Sigmoid colon (tissue), 7 donors: Measurements from ENCODE around the gene ADGRE2. TPM values are rescaled to one million over a fixed set of nuclear protein-coding genes. Genes with fewer than 3 reads are reported as not detected.

Source experiments
- DNase-seq: peaks from one replicate; pipeline ENCODE4 v3.0.0-alpha.2; 2019
- H3K27ac ChIP-seq, 4 donors: fragments of 200-600 bp; sonication (generic); one replicate each; pipeline ENCODE4 v1.5.1; 2016 to 2019; ENCODE audit warnings: mild to moderate bottlenecking in 1 of 4
- H3K27me3 ChIP-seq, 3 donors: fragments of 200-600 bp; sonication (generic); one replicate each; pipeline ENCODE4 v1.5.1; 2019; ENCODE audit warnings: mild to moderate bottlenecking in 1 of 3
- H3K36me3 ChIP-seq, 4 donors: fragments of 200-600 bp; sonication (generic); one replicate each; pipeline ENCODE4 v1.5.1; 2016 to 2019
- H3K4me1 ChIP-seq, 4 donors: fragments of 200-600 bp; sonication (generic); one replicate each; pipeline ENCODE4 v1.5.1; 2017 to 2019
- H3K4me3 ChIP-seq, 4 donors: fragments of 200-600 bp; sonication (generic); one replicate each; pipeline ENCODE4 v1.5.1; 2017 to 2019; ENCODE audit warnings: mild to moderate bottlenecking in 2 of 4, moderate library complexity in 1 of 4
- H3K9me3 ChIP-seq, 4 donors: fragments of 200-600 bp in 3 of 4; sonication (generic) in 3 of 4; one replicate each; pipeline versions ENCODE4 v1.5.1 to v1.6.1; 2013 to 2019
- CTCF ChIP-seq, 4 experiments: fragments of 450-650 bp in 3 of 4; fragments of 200-600 bp in 1 of 4; IDR thresholded peaks; one replicate each; pipeline ENCODE4 v1.5.1; 2016 to 2019; ENCODE audit warnings: antibody characterized with exemption in 4 of 4, mild to moderate bottlenecking in 3 of 4, moderate library complexity in 2 of 4
- EP300 ChIP-seq, 4 donors: sonication (generic); formaldehyde crosslinking; IDR thresholded peaks; one replicate each; pipeline ENCODE4 v1.6.1; 2017; ENCODE audit warnings: antibody characterized with exemption in 4 of 4
- POLR2A ChIP-seq, 2 donors: fragments of 450-650 bp; IDR thresholded peaks; one replicate each; pipeline ENCODE4 v1.6.1; 2016; ENCODE audit warnings: antibody characterized with exemption in 2 of 2, mild to moderate bottlenecking in 2 of 2, moderate library complexity in 2 of 2
- POLR2AphosphoS5 ChIP-seq, 4 donors: sonication (generic); formaldehyde crosslinking; IDR thresholded peaks; one replicate each; pipeline ENCODE4 v1.6.1; 2017; ENCODE audit warnings: antibody characterized with exemption in 4 of 4
- WGBS, 2 donors: extraction: QIAGEN DNeasy Blood & Tissue Kit; methylation state at CpG; one replicate each; pipeline ENCODE4 v1.1.7; 2013; 5-methylcytosine and 5-hydroxymethylcytosine counted together
- intact Hi-C: fragments of 100-400 bp; cut with DNase I; formaldehyde crosslinking; loops from one replicate; pipeline ENCODE4 v1.15.1; 2023
- polyA plus RNA-seq, 3 donors: library from polyadenylated mRNA; stranded (reverse); fragments of 200-250 nt; gene quantifications; one replicate each; pipeline ENCODE4 v1.2.3, GENCODE V29; 2013
- total RNA-seq, 4 donors: library from RNA; depleted of rRNA; stranded (reverse); fragments of >200 nt; gene quantifications; one replicate each; pipeline ENCODE4 v1.1.0, GENCODE V29; 2016
- donor health status: healthy with polysubstance abuse.
- donor health status: Bipolar disorder and iron deficiency.
- donor health status: healthy.

ADGRE2 gene
- total and polyA plus RNA-seq, 7 donors, result 0.49 to 3.6 (median 1.8) TPM

- peaks cover 47 to 100% (median 79%) of the 10 kb centered on the region in 4 donors for H3K36me3 ChIP-seq
- WGBS, 2 donors, result 98% methylated on average over 3 of the region's 3 CpGs
- DNase-seq, result no peak
- no peaks in the 10 kb centered on the region for H3K27me3 ChIP-seq
- H3K9me3 ChIP-seq, result peaks cover 51 to 84% (median 68%) of the 10 kb centered on the region in 4 donors
- no peak overlapping the region for H3K27ac ChIP-seq
- H3K4me3 ChIP-seq, result no peak overlapping the region
- no peaks in the 10 kb centered on the region for H3K4me1 ChIP-seq
- TF ChIP-seq POLR2AphosphoS5 (IDR thresholded peaks at IDR 0.05) (no peak), CTCF (IDR thresholded peaks at IDR 0.05) (no peak), EP300 (IDR thresholded peaks at IDR 0.05) (no peak), POLR2A (IDR thresholded peaks at IDR 0.05) (no peak)
- intact Hi-C loops, result no loop called here
Observed at GRCh38 chr19:14719162-14719561, 59.2 kb downstream of the ADGRE2 start.

- Histone ChIP-seq H3K27me3 (no peaks in the 10 kb centered on the region), H3K4me1 (no peaks in the 10 kb centered on the region), H3K9me3 (peaks cover 46 to 83% (median 65%) of the 10 kb centered on the region in 4 donors), H3K36me3 (peaks cover 48 to 100% (median 82%) of the 10 kb centered on the region in 4 donors), H3K4me3 (no peak overlapping the region), H3K27ac (no peak overlapping the region)
- no peak for DNase-seq
- WGBS, 2 donors, result 93 to 97% methylated on average over 18 of the region's 18 CpGs
- intact Hi-C loops, result no loop called here
- TF ChIP-seq POLR2AphosphoS5 (IDR thresholded peaks at IDR 0.05) (no peak), EP300 (IDR thresholded peaks at IDR 0.05) (no peak), POLR2A (IDR thresholded peaks at IDR 0.05) (no peak), CTCF (IDR thresholded peaks at IDR 0.05) (no peak)
Observed at GRCh38 chr19:14718522-14719116, 59.7 kb downstream of the ADGRE2 start.

- WGBS, 2 donors, result 97% methylated on average over 4 of the region's 4 CpGs
- Histone ChIP-seq H3K4me1 (no peaks in the 10 kb centered on the region), H3K36me3 (peaks cover 61 to 100% (median 91%) of the 10 kb centered on the region in 4 donors), H3K9me3 (peaks cover 43 to 66% (median 53%) of the 10 kb centered on the region in 4 donors), H3K27ac (no peak overlapping the region), H3K27me3 (no peaks in the 10 kb centered on the region), H3K4me3 (no peak overlapping the region)
- intact Hi-C loops, result no loop called here
- DNase-seq, result no peak
- TF ChIP-seq POLR2A (IDR thresholded peaks at IDR 0.05) (no peak), EP300 (IDR thresholded peaks at IDR 0.05) (no peak), CTCF (IDR thresholded peaks at IDR 0.05) (no peak), POLR2AphosphoS5 (IDR thresholded peaks at IDR 0.05) (no peak)
Observed at GRCh38 chr19:14715841-14716240, 62.5 kb downstream of the ADGRE2 start.

- WGBS, 2 donors, result 94 to 95% methylated on average over 6 of the region's 6 CpGs
- TF ChIP-seq EP300 (IDR thresholded peaks at IDR 0.05) (no peak), POLR2AphosphoS5 (IDR thresholded peaks at IDR 0.05) (no peak), CTCF (IDR thresholded peaks at IDR 0.05) (no peak), POLR2A (IDR thresholded peaks at IDR 0.05) (no peak)
- H3K36me3 ChIP-seq, result peaks cover 66 to 96% (median 89%) of the 10 kb centered on the region in 4 donors
- H3K4me3 ChIP-seq, result no peak overlapping the region
- no peaks in the 10 kb centered on the region for H3K9me3 ChIP-seq
- H3K27ac ChIP-seq, result no peak overlapping the region
- intact Hi-C loops, result no loop called here
- no peak for DNase-seq
- no peaks in the 10 kb centered on the region for H3K27me3 ChIP-seq
- no peaks in the 10 kb centered on the region for H3K4me1 ChIP-seq
Observed at GRCh38 chr19:14704450-14704849, 73.9 kb downstream of the ADGRE2 start.

- no peak for DNase-seq
- Histone ChIP-seq H3K4me1 (no peaks in the 10 kb centered on the region), H3K27me3 (no peaks in the 10 kb centered on the region), H3K9me3 (no peaks in the 10 kb centered on the region), H3K4me3 (no peak overlapping the region), H3K36me3 (peaks cover 66 to 96% (median 88%) of the 10 kb centered on the region in 4 donors), H3K27ac (no peak overlapping the region)
- WGBS, 2 donors, result 89 to 95% methylated on average over 6 of the region's 6 CpGs
- TF ChIP-seq CTCF (IDR thresholded peaks at IDR 0.05) (no peak), POLR2AphosphoS5 (IDR thresholded peaks at IDR 0.05) (no peak), EP300 (IDR thresholded peaks at IDR 0.05) (no peak), POLR2A (IDR thresholded peaks at IDR 0.05) (no peak)
- intact Hi-C loops, result no loop called here
Observed at GRCh38 chr19:14703833-14704232, 74.5 kb downstream of the ADGRE2 start.
